Activated CD4-positive, alpha-beta T cell treated with anti-CD3 and anti-CD28 coated beads, Interleukin-2, amount 50 U/mL, for 4 hours (primary cell): ENCODE results near the gene FARP2.

Experiments used
- DNase-seq, 2 experiments: peaks; one replicate each; pipeline ENCODE4 v3.0.0-alpha.2; 2020

The FARP2 gene

DNA sequence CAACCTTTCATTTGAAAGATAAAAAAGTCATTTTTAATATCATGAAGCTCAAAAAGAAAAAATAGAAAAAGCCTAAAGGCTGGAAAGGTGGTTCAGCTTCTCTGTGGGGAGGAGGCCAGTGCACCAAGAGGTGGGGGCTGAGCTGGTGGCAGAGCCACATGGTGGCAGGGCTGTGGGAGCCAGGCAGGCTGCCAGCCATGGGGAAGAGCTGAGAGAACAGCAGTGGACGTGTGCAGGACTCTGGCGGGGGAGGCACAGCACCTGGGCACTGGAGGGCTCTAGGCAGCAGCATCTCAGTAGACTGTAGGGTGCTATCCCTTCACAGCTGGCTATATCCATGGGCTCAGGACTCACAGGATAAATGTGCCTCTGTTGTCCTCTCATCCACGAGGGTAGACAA, 104.5 kb downstream of the FARP2 start:
- DNase-seq: no peak

GRCh38 chr2:241461693-241462677, 105.9 kb downstream of the FARP2 start:
- DNase-seq: no peak

DNA sequence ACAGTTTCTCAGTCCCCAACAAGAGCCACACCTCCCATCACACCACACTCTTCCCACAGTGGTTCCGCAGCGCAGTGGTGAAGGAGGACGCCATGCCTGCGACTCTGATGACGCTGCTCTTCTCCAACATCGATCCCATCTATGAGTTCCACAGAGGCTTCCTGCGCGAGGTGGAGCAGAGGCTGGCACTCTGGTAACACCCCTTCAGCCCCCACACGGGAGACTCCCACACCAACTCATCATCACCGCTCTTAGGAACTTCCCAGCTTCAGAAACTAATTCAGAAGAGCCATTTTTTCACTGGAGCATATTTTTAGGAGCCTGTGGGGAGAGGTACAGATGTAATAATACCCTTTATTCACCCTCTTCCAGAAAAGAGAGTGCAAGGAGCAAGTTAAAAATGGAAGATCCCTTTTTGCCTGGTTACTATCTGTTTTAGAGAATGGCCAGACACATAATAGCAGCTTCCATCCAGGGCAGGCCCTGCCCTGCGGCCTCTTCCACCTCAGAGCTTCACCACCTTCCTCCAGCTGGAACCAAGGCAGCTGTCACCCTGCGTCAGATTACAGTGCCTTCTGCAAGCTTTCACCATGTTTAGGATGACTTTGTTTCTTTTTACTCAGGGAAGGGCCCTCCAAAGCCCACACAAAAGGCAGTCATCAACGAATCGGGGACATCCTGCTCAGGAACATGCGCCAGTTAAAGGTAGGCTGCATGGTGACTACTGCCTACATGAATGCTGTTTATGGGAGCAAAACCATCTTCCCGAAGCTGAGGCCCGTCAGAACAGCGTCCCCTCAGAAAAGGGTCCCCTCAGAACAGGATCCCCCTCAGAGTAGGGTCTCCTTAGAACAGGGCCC, 107.4 kb downstream of the FARP2 start:
- no peak for DNase-seq

DNA sequence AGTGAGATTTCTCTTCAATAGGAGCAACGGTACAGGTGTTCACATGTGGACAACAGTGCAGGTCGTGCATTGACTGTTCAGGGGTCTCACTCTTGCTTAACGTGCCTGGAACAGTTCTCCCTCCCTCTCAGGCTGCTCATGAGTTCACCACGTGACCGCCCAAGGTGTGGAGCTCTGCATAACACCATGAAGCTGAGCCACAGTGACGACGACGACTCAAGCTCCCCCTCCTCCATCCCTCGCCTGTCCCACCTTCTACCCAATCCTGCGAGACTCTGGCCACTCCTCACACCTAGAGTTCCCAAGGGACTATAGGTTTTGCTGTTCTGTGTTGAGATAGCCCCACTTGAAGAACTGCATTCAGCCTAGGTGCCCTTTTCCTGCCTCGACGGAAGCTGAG, 109.5 kb downstream of the FARP2 start:
- DNase-seq: no peak

DNA sequence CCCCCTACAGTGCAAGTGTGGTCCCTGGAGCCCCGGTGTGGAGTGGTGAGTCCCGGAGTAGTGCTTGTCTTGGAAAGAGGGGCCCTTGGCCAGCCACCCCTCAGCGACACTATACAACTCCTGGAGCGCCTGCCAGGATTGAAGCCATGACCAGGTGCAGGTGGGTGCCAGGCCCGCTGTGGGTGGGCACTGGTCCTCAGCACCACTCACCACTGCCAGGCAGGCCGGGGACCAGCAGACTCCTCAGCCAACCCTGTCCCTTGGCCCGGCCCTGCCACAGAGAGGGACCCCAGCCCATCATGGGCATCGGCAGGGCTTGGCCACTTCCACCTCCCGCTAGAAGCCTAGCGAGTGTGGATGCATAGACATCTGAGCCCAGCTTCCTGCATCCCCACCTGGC, 110.1 kb downstream of the FARP2 start:
- no peak for DNase-seq

GRCh38 chr2:241467777-241468475, 111.8 kb downstream of the FARP2 start:
- no peak for DNase-seq

DNA sequence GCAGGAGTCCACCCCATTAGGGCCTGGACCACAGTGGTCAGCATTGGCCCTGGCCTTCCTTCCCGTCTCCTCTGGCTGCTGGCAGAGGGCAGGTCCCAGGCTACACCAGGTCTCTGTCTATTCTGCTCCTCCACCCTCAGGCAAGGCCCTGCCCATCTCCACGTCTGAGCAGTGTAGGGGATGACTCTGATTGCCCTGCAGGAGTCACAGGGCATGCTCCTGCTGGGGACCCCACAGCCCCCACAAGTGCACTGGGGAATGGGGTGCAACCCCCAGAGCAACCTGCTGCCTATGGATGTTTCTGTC, 112.3 kb downstream of the FARP2 start:
- no peak for DNase-seq

DNA sequence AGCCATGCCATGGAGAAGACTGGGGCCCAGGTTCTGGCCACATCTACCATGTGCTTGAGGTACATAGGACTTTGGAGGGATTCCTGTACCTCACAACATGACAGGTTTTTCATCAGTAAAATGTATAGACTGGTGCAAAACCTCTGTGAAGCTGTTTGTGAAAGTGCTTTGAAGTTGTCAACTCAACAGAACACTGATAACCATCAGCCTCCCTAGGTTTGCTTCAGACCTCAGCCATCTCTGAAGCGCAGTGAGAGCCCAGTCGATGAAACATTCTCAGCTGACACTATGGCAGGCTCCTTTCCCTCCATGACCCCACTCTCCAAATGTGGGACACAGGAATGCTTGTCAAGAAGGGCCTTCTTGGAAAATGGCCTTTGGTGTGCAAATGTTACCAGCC, 113.7 kb downstream of the FARP2 start:
- DNase-seq: no peak

DNA sequence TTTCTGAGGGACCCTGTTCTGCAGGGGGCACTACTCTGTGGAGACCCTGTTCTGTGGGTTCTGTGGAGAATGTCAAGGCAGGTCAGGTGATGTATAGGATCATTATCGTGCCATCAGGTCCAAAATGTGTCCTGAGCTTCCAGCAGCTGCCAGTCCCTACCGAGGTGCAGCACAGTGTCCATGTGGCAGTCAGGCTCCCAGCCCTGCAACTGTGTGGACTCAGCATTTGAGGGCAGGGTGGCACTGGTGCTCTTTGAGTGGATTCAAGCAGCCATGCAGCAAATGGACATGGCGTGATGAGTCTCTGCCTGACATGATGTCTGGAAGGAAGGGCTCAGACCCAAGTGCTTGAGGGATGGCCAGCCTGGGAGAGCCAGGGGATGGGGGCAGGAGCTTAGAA, 117.3 kb downstream of the FARP2 start:
- no peak for DNase-seq

GRCh38 chr2:241475267-241475666, 119.2 kb downstream of the FARP2 start:
- DNase-seq: no peak

- DNase-seq: no peak
Observed at GRCh38 chr2:241478166-241478565, 122.1 kb downstream of the FARP2 start.

- DNase-seq: no peak
Observed at GRCh38 chr2:241479026-241479898, 123.2 kb downstream of the FARP2 start.

DNA sequence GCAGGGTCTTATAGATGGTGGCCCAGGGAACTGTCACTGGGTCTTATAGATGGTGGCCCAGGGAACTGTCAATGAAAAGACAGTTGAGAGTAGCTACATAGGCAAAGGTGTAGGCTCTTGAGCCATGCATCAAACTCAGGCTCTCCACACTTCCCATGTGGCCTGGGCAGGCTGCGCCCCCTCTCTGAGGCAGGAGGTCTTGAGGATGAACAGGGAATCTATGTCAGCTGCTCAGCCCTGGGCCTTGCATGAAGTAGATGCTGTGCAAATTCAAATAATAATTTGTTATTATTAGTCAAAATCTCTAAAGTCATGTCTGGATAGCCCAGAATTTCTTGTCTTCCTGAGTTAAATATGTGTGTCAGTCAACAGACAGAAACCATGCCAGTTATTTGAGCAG, 125.6 kb downstream of the FARP2 start:
- DNase-seq: no peak

DNA sequence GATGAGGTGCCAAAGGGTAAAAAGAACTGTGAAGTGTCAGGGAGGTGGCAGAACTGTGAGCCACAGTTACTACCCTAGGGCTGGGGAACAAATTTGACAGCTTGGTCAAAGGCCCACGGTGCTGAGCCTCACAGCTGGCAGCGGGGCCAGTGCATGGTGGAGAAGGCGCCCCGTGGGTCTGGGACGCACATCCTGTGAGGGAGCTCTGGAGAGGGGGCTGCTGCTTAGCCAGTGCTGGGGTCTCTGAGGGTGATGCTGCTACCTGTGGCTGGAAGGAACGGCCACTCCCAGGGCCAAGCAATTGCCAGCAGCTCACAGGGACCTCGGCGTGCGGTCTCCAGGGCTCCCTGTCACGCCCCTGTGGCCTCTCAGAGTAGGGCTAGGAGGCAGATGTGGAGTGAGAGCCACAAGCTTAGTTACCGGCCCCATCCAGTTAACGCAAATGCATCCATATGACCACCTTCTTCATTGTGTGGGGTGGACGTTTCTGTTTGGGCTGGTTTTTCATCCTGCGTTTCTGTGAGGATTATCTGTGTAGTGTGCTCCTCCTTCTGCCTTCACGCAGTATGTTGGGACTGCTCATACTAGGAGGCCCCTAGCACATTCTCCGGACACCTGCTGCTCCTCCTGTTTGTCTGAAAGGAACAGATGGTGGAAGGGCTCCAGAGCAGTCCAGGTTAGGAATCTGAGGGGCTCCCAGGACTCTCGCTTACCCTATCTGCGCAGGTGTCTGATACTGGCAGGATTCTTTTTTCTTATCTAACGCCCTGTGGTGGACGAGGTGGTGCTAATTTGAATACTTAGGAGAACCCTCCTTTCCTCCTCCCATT, 126.3 kb downstream of the FARP2 start:
- no peak for DNase-seq

GRCh38 chr2:241483305-241483704, 127.2 kb downstream of the FARP2 start:
- no peak for DNase-seq

- DNase-seq: no peak
Observed at GRCh38 chr2:241485172-241485911, 129.3 kb downstream of the FARP2 start.

DNA sequence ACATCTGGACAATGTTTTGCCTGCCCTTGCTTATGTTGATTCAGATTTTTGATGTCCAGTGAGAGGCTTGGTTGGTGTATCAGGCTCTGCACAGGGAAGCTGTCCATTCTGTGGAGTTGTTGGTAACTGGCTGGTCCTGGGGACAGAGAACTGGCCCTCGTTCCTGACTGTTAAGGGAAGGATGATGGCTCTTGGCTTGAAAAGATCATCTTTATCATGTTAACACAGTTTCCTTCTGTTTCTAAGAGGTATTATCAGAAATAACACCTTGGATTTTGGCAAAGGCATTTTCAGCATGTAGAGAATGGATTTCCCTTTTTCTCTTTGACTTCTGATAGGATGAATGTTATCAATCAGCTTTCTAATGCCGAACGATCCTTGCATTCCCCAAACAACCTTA, 133.0 kb downstream of the FARP2 start:
- DNase-seq: no peak

GRCh38 chr2:241489733-241490680, 133.9 kb downstream of the FARP2 start:
- DNase-seq: no peak

DNA sequence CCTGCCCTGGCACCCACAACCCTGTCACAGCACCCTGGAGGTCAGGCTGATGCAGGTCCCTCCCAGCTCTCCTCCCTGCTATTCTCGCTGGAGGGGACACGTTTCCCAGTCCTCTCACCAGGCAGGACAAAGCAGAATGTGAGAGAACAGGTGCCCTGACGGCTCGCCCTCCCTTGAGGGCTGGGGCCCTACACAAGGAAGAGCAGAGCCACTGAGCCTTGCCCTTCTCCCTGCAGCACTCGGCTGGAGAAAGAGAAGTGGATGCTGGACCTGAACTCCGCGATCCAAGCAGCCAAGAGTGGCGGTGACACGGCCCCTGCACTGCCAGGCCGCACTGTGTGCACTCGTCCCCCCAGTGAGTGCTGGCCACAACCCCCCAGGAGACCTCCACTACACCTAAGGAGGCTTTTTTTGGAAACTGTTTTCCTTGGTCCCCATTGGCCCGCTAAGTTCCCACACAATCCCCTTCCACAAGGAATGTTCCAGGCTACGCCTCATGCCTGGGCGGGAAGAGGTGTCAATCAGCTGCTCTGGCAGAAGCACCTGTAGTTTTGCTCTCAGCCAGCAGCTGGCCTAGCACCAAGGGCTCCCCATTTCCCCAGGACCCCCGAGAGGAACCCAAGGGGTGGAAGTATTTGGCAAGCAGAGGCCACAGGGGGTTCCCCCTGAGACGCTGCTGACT, 134.9 kb downstream of the FARP2 start:
- DNase-seq: no peak
